Measurements from ENCODE around the gene CCR5AS.
"Not testable (repeated sequence)": the region's sequence is repeated elsewhere in the genome, so short reads cannot be mapped to it uniquely, and the experiment has no call there.

The CCR5AS gene

GRCh38 chr3:46427916-46428833, 21.3 kb upstream of the CCR5AS start:
- DNase-seq, result no peak

DNA sequence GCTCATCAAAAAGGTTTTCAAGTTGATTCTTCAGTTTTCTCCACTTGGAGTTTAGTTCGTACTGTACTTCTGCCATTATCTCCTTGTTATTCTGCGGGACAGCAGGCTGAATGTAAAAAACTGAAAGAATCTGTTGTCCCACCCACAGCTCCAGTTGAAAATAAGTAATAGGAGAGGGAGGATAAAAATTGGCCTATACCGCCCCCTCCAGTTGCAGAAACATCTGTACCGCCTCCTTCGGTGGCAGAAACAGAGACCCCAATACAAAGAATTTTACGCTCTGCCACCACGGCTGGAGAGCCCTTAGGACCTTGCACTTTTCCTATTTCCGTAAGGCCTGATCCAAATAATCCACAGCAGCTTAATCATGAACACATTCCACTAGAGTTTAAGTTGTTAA, 20.5 kb upstream of the CCR5AS start:
- DNase-seq, result not testable (repeated sequence)

GRCh38 chr3:46426476-46426875, 19.6 kb upstream of the CCR5AS start:
- not testable (repeated sequence) for DNase-seq

DNA sequence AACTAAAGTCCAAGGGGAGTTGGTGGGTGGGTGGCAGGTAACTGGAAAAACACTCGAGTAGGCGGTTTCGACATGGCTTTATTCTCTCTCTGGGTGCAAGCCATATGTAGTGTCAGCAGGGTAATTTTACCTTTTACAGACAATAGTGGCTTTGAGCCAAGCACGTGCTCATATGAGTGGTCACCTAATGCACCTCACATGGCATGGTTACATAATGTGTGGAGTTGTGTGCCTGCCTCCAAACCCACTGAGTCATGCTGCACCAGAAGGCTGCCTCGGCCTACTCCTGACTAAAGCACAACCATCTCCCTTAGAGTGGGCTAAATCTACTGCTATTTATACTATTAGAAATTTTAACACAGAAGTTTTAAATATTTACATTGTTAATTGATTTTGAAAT, 16.7 kb upstream of the CCR5AS start:
- no peak for DNase-seq

DNA sequence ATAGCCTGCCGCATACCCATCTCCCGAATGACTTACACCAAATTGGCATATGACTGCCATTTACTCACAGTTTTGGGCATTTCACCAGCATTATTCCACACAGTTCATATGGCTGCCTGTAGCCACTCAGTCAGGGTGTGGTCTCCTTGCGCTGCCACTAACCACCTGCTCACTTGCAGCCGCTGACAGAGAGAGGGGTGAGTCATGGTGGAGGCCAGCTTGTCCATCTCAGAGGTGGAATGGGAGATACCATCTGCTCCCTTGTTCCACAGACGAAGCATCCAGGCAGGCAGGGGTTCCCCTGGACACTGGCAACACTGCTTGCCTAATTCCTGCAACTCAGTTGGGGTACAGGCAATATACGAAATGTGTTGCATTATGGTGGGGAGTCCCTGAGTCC, 15.8 kb upstream of the CCR5AS start:
- DNase-seq, result no peak

DNA sequence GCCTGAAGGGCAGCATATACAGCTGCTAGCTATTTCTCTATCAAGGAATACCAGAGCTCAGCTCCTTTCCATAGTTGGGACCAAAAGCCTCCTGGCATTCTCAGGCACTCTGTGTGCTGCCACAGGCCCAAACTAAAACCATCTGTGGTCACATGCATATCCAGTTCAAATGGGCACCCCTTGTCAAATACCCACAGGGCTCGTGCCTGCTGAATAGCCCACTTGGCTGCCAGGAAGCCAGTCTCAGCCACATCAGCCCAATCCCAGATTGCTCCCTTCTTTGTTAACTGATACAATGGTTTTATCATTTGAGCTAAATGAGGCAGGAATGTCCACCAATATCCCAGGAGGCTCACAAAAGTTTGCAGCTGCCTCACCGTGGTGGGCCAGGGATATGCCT, 14.1 kb upstream of the CCR5AS start:
- DNase-seq, result no peak

DNA sequence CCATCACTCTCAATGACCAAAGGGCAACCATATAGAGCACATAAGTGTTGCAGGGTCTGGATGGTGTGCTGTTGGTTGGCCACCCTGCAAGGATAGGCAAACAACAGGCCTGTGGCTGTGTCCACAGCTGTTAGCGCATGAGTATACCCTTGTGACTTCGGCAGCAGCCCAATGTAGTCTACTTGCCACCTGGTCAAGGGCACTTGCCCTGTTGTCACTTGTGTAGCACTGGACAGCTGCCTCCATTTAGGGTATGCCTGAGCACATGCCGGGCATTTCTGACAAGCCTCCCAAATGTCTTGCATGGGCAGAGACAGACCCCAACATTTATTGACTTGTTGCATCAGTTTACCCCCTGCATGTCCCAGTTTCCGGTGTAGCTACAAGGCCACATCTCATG, 12.9 kb upstream of the CCR5AS start:
- DNase-seq, result no peak

DNA sequence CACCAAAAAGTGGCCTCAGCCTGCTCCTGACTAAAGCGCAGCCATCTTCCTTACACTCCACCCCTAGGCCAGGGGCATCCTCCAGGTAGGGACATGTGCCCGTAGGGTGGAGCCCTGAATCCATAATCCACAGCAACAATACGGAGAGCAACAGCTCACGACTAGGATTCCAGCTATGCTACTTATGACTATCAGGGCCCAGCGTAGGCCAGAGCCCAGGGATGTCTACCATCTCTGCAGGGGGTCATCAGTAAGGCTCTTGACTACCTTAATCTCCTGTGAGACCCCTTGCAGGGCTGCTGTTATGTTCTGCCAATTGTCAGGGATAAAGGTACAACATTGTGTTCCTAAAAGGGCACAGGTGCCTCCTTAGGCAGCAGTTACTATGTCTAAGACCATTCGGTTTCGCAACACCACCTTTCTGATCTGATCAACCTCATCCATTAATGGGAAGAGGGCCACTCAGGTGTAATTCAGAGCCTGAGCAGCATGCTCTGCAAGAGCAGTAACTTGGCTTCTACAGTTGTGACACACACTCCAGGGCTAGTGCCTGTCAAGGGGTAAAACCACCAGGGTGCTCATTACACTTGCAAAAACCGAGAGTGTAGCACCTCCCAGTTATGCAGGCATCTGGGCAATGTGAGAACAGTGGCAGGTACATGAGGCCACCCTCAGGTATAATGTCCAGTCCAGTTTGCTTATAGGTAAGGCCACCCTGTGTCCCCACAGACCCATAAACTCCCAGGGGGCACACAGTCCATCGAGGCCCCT, 11.2 kb upstream of the CCR5AS start:
- no peak for DNase-seq

GRCh38 chr3:46416811-46417510, 10.1 kb upstream of the CCR5AS start:
- no peak for DNase-seq

DNA sequence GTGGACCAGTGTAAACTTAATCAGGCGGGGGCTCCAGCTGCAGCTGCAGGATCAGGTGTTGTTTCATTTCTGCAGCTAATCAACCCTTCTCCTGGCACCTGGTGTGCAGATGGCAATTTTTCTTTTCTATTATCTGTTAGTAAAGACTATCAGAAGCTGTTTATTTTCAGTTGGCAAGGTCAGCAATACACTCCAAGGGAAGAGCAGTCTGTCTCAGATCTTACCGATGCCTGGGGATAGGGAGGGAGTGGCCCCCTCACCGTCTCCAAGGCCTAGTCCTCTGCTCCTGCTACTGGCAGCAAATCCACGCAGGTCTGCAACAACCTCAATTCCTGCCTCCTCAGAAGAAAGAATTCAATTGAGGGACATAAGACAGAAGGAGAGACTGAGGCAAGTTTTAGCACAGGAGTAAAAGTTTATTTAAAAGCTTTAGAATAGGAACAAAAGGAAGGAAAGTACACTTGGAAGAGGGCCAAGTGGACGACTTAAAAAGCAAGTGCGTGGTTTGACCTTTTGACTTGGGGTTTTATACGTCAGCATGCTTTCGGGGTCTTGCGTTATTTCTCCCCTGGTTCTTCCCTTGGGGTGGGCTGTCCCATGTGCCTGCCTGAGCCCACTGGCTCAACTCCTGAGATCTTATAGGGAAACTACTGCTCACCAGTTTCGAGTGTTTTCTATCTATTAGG, 9.4 kb upstream of the CCR5AS start:
- DNase-seq, result no peak

DNA sequence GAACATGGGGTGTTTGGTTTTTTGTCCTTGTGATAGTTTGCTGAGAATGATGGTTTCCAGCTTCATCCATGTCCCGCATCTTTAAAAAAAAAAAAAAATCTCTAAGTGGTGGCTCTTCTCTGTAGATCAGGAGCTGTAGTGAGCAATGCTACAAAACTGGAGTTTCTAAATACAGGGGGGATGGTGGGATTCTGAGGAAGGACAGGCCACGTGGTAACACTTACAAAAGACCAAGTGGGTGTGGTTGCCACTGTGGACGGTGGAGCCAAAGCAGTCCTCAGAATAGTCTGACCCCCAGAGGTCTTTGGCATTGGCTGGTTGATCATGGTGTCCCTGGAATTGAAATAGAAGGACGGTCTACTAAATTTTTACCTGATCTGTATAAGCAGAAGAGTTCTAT, 7.9 kb upstream of the CCR5AS start:
- DNase-seq, result no peak

DNA sequence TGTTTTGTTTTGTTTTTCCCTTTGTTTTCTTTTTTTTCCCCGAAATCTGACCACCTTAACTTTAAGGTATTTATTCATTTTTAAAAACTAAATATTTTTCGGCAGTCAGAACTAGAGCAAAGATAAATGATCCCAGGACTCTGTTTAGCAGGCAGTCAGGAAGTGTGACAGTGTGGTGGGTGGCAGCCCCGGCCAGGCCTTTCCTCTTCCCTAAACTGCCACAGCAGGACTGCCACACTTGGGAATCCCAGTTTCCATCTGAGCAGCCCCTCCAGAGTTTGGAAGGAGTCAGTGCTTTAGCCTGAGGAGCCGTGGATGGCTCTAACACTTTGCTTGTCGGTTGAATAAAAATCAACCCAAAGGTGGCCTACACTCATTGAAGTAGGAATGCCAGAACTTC, 7.1 kb upstream of the CCR5AS start:
- no peak for DNase-seq

- no peak for DNase-seq
These were observed 6.0 kb upstream of the CCR5AS start for GRCh38 chr3:46412786-46413298.

GRCh38 chr3:46411271-46411670, 4.4 kb upstream of the CCR5AS start:
- DNase-seq, result no peak

DNA sequence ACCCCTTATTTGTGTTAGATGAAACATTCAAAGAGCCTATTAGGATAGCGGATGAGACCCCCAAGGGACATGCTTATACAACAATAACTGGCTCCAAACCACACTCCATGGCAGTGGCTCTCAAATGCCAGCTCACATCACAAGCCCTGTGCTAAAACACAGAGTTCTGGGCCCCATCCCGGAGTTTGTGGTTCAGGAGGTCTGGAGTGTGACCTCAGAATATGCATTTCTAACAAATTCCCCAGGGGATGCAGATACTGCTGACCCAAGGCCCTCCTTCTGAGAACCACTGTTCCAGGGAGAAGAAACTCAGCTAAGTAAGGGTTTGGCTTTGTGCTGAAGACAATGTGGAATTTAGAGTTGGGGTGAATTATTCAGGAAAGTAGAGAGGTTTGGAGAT, 3.8 kb upstream of the CCR5AS start:
- DNase-seq, result no peak

DNA sequence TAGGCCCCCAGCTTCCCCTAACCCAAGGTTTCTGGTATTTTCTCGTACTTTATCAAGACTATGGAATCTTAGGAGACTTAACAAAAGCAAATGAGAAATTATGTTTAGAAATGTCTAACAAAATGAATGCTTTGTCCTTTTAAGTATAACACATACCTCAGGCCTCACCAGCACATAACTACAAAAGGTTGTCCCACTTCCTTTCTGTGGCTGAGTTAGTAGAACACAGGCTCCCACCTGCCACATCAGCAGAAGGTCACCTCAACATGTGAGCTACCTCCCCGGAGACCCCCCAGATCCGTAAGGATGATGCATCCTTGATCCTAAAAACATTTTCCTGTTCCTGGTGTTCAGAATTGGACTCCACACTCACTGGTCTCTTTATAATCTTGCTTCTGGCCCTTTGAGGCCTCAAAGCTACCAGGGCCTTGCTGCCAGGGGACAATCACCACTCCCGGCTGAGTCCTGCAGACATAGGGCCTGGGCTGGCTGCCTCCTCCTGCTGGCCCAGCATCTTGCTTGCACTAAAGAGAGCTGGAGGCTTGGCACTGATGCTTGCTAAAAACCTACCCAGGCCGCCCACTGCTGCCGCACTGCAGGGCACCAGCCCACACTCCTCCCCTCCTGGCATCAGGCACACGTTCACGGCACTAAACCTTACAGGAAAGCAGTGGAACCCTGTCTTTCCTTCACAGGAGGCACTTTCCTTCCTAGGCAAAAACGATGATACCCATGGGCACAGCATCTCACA, 3.0 kb upstream of the CCR5AS start:
- DNase-seq, result no peak

DNA sequence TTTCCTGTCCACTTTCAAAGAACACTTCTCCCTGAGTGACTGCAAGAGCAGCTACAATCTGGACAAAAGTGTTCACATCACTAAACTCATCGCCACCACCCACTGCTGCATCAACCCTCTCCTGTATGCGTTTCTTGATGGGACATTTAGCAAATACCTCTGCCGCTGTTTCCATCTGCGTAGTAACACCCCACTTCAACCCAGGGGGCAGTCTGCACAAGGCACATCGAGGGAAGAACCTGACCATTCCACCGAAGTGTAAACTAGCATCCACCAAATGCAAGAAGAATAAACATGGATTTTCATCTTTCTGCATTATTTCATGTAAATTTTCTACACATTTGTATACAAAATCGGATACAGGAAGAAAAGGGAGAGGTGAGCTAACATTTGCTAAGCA, 2.0 kb upstream of the CCR5AS start:
- DNase-seq, result no peak

- no peak for DNase-seq
These were observed 1.1 kb upstream of the CCR5AS start for GRCh38 chr3:46407970-46408369.

DNA sequence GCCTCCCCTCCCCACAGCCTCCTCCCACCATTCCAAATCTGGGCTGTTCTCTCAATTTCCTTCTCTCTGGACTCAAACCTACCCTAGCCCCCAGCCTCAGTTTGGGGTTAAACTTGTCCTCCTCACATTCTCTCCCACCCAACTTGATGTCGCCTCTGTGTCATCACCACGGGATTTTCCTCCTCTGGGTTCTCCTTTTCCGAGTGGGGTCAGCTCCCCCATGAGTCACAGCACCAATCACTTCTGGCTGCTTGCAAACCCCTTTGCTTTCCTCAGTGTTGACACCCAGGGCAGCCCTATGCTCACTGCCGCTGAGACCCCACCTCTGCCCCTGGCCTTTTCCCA, 451 bp downstream of the CCR5AS start:
- no peak for DNase-seq

- DNase-seq, result no peak
These were observed 1.4 kb downstream of the CCR5AS start for GRCh38 chr3:46405301-46406019.

GRCh38 chr3:46402902-46403301, 4.0 kb downstream of the CCR5AS start:
- not testable (repeated sequence) for DNase-seq

Measured in activated T-cell treated with anti-CD3 and anti-CD28 coated beads, Interleukin-2, amount 50 U/mL, for 48 hours (primary cell).